Measurements from ENCODE around the gene ACYP2.
"Not testable (repeated sequence)": the region's sequence is repeated elsewhere in the genome, so short reads cannot be mapped to it uniquely, and the experiment has no call there.

Gene ACYP2

GRCh38 chr2:54275541-54275940, 160.1 kb downstream of the ACYP2 start:
- no peak for DNase-seq

- no peak for DNase-seq
Measured at GRCh38 chr2:54279385-54279784, 164.0 kb downstream of the ACYP2 start.

DNA sequence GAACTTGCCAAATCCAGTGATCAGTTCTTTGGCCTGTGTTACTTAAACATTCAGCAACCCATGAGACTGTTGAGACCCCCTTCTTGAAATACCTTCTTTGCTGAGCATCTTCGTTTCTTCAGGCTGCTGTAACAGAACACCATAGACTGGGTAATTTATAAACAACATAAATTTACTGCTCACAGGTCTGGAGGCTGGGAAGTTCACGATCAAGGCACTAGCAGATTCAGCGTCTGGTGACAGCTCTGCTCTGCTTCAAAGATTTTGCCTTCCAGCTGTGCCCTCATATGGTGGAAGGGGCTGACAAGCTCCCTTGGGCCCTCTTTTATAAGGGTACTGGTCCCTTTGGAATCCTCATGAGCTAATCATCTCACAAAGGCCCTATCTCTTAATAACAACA, 169.4 kb downstream of the ACYP2 start:
- DNase-seq = no peak

DNA sequence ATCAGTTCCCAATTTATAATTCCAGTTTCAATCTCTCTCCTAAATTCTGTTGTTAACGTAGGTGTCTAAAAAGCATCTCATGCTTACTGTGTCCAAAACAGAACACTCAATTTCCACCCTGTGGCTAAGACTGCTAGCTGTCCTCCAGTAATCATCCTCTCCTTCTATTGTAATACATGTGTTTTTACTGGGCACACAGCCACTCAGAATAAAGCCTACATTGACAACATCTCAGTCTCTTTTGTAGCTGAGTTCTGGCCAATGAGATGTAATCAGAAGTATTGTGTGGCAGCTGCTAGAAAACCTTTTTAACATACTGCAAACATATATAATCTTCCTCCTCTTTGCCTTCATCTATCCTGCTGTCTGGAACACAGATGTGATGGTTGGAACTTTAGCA, 170.0 kb downstream of the ACYP2 start:
- DNase-seq = no peak

DNA sequence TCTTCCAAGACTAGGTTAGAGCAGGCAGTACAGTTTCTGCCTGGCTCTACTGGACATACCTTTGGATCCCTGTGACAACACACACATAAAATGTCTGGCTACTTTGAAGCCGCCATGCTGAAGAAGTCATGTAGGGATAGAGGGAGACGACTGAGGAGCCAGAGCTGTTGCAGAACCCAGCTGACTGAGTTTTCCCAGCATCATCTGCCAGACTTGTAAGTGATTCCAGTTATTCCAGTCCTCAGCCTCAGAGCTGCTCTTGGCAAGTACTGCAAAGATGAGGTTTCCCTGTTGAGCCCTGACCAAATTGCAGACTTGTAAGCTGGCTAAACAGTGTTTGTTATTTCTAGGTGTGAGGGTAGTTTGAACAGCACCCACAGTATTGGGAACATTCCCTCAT, 172.1 kb downstream of the ACYP2 start:
- no peak for DNase-seq

- no peak for DNase-seq
Measured at GRCh38 chr2:54289917-54290316, 174.5 kb downstream of the ACYP2 start.

DNA sequence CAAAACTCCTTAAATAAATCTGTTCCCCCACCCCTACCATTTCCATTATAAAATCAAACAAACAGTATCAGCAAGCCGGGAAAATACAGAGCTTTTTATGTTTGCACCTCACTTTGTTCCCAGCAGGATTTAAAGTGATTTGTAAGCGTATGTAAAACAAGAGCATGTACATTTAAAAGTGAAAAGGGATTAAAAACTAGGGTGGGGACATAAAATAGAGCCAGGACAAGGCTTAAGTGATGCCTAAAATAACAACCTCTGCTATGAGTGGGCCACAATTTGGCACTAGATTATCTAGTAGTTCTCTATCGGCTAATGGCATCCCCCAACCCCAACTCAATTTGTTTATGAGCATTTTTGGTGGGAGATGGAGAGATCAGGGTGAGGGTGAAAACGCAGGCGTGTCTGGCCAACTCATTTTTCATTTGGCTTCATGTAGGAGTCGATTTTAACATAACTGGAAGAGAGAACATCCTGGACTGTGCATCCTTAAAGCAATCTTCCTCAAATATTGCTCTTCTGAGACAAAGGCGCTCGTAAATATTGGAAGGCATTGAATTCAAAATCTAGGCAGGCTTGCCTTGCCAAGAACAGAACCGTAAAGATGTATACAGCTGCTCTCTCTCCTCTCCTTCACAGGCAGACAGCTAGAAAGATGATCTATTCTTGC, 175.1 kb downstream of the ACYP2 start:
- no peak for DNase-seq

DNA sequence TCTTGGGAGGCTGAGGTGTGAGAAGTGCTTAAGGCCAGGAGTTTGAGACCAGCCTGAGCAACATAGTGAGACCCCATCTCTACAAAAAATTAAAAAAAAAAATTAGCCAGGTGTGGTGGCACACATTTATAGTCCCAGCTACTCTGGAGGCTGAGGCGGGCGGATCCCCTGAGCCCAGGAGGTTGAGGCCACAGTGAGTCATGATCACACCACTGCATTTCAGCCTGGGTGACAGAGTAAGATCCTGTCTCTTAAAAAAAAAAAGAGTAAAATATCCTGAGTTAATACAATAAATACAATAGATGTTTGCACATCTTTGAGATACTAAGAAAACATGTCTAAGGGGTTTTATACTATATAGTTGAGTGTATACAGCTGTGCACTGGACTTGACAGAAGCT, 179.2 kb downstream of the ACYP2 start:
- DNase-seq = not testable (repeated sequence)

DNA sequence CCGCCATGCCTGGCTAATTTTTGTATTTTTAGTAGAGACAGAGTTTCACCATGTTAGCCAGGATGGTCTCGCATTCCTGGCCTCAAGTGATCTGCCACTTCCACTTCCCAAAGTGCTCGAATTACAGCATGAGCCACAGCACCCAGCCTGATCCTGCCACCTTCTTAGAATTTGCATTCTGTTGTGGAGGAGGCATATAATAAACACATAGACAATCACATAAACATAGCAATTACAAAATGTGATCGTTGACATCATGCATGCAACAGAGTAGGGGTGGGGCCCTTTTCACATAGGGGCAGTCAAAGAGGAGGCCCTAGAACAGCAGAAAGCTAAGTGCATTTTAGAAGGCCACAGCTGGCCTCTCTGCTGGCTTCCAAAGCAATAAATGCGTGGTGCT, 180.5 kb downstream of the ACYP2 start:
- DNase-seq = no peak

- no peak for DNase-seq
Measured at GRCh38 chr2:54298514-54298913, 183.1 kb downstream of the ACYP2 start.

DNA sequence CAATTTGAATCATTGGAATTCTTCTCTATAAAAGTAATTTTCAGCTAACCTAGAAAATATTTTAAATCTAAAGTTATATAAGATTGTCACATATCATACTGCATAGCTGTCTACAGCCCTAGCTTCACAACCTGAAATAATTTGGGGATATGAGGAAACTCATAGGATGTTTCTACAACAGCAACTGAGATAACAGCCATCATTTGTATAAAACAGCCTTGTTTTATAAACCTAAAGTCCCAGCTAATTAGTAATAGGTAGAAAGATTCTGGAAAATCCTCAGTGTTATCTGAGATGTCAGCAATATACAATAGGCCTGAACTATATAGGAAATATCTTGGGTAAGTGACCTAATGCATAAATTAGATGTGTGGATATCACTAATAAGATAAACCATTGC, 188.2 kb downstream of the ACYP2 start:
- no peak for DNase-seq

GRCh38 chr2:54306556-54306955, 191.1 kb downstream of the ACYP2 start:
- DNase-seq = no peak

DNA sequence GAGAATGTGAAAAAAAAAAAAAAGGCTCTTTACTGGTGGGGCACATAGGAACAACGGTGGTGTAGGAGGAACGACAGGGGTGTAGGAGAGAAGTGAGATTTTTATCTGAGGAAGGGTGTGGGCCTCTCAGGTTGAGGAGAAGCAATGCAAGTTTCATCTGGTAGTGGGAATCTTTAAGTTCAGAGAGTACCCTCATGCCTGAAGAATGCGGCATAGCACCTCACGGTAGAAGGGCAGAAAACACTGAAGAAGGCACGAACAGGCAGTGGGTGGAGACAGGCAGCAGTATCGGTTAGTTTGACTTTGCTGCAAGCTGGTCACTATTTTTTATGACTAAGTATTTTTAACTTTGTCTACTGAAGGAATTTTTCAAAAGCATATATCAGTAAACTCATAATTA, 192.8 kb downstream of the ACYP2 start:
- DNase-seq = no peak

DNA sequence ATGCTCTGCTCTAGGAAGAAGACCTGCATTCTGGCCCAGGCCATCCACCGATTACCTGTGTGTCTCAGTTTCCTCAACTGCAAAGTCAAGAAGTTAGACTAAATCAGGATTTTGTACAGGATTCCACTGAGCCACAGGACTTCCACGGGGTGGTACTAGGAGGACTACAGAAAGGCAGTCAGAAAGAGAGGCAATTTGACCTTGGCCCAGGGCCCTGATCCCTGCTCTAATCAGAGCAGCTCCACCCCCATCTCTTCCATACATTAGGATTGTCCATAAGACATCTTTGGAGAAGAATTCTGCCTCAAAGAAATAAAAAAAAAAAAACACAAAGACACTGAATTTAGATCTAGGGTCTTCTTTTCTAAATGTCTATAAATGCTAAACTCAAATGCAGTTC, 193.4 kb downstream of the ACYP2 start:
- no peak for DNase-seq

DNA sequence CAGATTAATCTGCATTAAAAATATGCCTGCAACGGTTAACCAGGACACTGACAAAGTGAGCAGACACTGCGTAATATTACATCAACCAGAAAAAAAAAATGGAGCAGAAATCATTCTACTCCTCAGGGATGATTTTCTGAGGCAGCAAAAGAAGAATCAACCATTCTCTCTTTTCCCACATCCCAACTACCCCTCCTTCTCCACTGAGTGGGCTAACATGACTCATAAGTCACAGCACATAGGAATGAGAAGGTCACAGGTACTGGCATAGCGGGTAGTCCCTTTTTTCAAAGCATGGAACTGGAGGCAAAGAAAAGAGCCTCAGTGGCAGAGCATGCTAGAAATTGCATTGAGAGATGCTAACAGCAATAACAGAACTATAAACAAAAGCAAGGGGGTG, 194.9 kb downstream of the ACYP2 start:
- no peak for DNase-seq

DNA sequence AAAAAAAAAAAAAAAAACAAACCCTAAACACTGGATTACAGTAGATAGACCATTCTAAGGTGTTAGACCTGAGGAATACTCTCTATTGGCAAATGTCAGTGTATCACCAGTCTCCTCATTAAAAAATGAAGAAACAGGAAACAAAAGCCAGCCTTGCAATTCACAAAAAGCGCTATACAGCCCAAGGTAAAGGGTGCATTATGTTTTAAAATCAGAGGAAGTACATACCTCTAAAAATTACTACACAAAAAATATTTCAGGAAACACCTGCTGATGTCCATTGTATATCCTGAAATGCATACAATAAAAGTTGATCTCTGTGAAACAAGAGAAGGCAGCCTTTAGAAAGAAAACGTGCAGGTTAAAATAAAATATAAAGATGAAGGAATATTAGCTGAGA, 195.5 kb downstream of the ACYP2 start:
- DNase-seq = no peak

DNA sequence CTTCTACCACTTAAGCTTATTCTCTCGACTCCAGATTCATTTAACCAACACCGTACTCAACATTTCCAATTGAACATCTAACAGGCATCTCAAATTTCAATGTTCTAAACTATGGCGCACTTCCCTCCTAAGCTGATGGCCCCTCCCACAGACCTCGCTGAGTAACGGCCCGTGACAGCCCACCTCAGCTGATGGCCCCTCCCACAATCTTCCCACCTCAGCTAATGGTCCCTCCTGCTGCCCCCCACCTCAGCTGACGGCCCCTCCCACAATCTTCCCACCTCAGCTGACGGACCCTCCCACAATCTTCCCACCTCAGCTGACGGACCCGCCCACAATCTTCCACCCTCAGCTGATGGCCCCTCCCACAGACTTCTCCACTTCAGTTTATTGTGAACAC, 197.7 kb downstream of the ACYP2 start:
- DNase-seq = no peak

- no peak for DNase-seq
Measured at GRCh38 chr2:54317973-54318372, 202.6 kb downstream of the ACYP2 start.

GRCh38 chr2:54318821-54319220, 203.4 kb downstream of the ACYP2 start:
- no peak for DNase-seq

- no peak for DNase-seq
Measured at GRCh38 chr2:54321047-54321446, 205.6 kb downstream of the ACYP2 start.

DNA sequence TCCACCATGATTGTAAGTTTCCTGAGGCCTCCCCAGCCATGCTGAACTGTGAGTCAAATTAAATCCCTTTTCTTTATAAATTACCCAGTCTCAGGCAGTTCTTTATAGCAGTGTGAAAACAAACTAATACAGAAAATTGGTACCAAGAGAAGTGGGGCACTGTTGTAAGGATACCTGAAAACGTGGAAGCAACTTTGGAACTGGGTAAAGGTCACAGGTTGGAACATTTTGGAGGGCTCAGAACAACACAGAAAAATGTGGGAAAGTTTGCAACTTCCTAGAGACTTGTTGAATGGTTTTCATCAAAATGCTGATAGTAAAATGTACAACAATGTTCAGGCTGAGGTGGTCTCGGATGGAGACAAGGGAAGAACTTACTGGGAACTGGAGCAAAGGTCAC, 209.1 kb downstream of the ACYP2 start:
- not testable (repeated sequence) for DNase-seq

- no peak for DNase-seq
Measured at GRCh38 chr2:54325148-54325547, 209.7 kb downstream of the ACYP2 start.

DNA sequence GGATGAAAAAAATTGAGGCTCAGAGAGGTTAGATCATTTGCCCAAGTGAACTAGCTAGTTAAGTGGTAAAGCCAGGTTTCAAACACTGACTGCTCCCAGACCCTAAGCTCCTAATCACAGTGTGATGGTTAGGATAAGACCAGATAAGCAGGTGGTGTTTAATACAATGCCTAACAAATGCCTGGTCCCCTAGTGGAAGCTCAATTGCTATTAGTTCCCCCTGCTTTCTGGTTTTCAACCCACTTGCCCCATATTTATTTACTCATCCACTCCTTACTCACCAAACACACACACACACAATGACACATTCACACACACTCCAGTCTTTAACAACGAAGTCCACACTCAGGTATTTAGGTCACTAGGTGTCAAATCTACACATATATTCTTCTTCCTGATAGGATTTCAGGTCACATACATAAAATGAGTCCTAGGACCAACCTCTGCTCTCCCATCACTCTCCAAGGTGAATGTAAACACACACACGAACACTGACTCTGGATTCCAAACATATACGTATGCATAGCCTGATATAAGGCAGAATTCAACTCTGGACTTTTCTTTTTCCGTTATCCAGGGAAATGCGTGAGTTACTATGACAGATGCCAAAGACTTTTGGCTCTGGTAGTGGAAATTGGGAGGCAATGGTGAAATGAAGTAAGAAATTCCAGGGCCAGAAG, 214.2 kb downstream of the ACYP2 start:
- no peak for DNase-seq

DNA sequence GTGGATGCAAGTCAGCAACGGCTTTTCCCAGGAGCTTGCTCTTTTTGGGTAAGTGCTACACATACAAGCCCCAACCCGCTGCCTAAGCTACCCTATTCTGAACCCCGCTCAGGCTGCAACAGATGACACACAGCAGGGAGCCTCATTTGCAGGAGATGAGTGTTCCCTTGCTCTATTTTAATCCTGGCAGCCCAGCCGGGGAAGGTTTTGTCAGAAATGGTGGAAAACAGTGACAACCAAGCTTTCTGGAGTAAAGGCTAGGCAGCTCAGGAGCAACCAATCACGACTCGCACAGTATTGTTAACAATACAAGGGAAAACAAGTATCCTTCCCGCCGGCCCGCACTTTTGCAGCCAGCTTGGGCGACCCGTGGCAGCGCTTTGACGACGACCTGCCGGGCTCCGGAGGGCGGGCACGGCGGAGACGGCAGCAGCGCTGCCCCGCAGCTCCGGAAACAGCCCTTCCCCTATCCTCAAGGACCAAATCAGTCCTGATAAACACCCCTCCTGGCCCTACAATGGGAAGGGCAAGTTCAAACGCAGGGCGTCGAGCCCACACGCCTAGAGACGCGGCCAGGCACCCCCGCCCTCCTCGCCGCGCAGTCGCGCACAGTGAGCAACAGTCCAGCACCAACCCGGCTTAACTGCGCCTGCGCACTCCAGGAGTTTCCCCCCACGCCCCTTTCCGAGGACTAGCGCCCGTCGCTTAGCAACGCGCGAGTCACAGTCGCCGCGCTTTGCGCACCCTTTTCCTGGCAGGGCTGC, 214.9 kb downstream of the ACYP2 start:
- peak; percentile 92 for DNase-seq
